A549 (cell line): Measurements from ENCODE around the gene TXNDC17.

Experiments used
- POLR2A ChIP-seq: IDR thresholded peaks from 2 replicates; pipeline ENCODE4 v1.6.1; 2012; ENCODE audit warnings: mild to moderate bottlenecking, low read length
- TP53 ChIP-seq: fragments of 250-450 bp; sonication (Bioruptor Pico); IDR thresholded peaks from 2 replicates; pipeline ENCODE4 v1.5.0; 2021; ENCODE audit warnings: mild to moderate bottlenecking, moderate library complexity
- ZC3H11A ChIP-seq: fragments of 450-650 bp; IDR thresholded peaks from 2 replicates; pipeline ENCODE4 v1.6.1; 2014; ENCODE audit warnings: antibody characterized with exemption, mild to moderate bottlenecking
- TF ChIP-seq, protein P1 (sequence below): fragments of >200 bp; sonication (Bioruptor Twin); formaldehyde crosslinking; IDR thresholded peaks from 3 replicates; pipeline ENCODE4 v1.5.1; 2016

DNA sequence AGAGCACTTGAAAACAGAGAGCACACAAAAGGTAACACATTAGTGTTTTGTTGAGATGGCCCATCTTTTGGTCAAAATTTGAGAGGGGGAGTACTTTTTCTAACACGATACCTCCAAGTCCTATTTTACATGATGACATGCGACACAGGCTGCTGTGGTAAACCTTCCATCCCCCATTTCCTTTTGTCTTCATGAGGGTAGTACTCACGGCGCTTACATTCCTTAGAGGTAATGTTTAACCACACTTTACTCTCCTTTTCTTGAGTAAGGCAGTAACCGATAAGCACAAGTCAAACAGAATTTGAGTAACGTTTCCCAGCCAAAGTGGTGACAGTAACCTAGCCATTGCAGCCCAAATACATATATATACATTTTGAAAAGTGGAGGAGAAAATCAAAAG lies 48.7 kb upstream of the TXNDC17 start:
- no peak for TF ChIP-seq POLR2A
- TF ChIP-seq, protein P1, sequence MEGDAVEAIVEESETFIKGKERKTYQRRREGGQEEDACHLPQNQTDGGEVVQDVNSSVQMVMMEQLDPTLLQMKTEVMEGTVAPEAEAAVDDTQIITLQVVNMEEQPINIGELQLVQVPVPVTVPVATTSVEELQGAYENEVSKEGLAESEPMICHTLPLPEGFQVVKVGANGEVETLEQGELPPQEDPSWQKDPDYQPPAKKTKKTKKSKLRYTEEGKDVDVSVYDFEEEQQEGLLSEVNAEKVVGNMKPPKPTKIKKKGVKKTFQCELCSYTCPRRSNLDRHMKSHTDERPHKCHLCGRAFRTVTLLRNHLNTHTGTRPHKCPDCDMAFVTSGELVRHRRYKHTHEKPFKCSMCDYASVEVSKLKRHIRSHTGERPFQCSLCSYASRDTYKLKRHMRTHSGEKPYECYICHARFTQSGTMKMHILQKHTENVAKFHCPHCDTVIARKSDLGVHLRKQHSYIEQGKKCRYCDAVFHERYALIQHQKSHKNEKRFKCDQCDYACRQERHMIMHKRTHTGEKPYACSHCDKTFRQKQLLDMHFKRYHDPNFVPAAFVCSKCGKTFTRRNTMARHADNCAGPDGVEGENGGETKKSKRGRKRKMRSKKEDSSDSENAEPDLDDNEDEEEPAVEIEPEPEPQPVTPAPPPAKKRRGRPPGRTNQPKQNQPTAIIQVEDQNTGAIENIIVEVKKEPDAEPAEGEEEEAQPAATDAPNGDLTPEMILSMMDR: no peak
- TF ChIP-seq ZC3H11A: no peak
- no peak for TF ChIP-seq TP53 (CRISPR knock-in tag)
